Measurements from ENCODE around the gene MAPRE2.

Gene MAPRE2

GRCh38 chr18:35040988-35041814 lies at the start of gene MAPRE2:
TSS of gene MAPRE2 (plus strand) at chr18:35041413. CDS start at chr18:35041540, 127 bp downstream.
- DNase-seq = peak; percentile 99

- DNase-seq = no peak
Observed at GRCh38 chr18:34991561-34991960, 49.7 kb upstream of the MAPRE2 start.

GRCh38 chr18:34993289-34993688 lies 47.9 kb upstream of the MAPRE2 start:
- no peak for DNase-seq

- no peak for DNase-seq
Observed at GRCh38 chr18:34995746-34996145, 45.5 kb upstream of the MAPRE2 start.

- no peak for DNase-seq
Observed at GRCh38 chr18:34998661-34999060, 42.6 kb upstream of the MAPRE2 start.

GRCh38 chr18:34999756-35000289 lies 41.4 kb upstream of the MAPRE2 start:
- DNase-seq = no peak

- DNase-seq = no peak
Observed at GRCh38 chr18:35000457-35000856, 40.8 kb upstream of the MAPRE2 start.

GRCh38 chr18:35002120-35002519 lies 39.1 kb upstream of the MAPRE2 start:
- DNase-seq = no peak

- no peak for DNase-seq
Observed at GRCh38 chr18:35005963-35006577, 35.1 kb upstream of the MAPRE2 start.

- DNase-seq = no peak
Observed at GRCh38 chr18:35010156-35010555, 31.1 kb upstream of the MAPRE2 start.

- no peak for DNase-seq
Observed at GRCh38 chr18:35010993-35011392, 30.2 kb upstream of the MAPRE2 start.

- no peak for DNase-seq
Observed at GRCh38 chr18:35019933-35020332, 21.3 kb upstream of the MAPRE2 start.

- DNase-seq = no peak
Observed at GRCh38 chr18:35022426-35023001, 18.7 kb upstream of the MAPRE2 start.

- DNase-seq = no peak
Observed at GRCh38 chr18:35024196-35024595, 17.0 kb upstream of the MAPRE2 start.

- no peak for DNase-seq
Observed at GRCh38 chr18:35024965-35025364, 16.2 kb upstream of the MAPRE2 start.

GRCh38 chr18:35026407-35027061 lies 14.7 kb upstream of the MAPRE2 start:
- peak; percentile 14 for DNase-seq

GRCh38 chr18:35027206-35027605 lies 14.0 kb upstream of the MAPRE2 start:
- peak; percentile 28 for DNase-seq

- DNase-seq = no peak
Observed at GRCh38 chr18:35028536-35028935, 12.7 kb upstream of the MAPRE2 start.

- DNase-seq = no peak
Observed at GRCh38 chr18:35029103-35029502, 12.1 kb upstream of the MAPRE2 start.

- no peak for DNase-seq
Observed at GRCh38 chr18:35029770-35030169, 11.4 kb upstream of the MAPRE2 start.

- DNase-seq = peak; percentile 18
Observed at GRCh38 chr18:35030277-35030989, 10.8 kb upstream of the MAPRE2 start.

GRCh38 chr18:35032113-35032512 lies 9.1 kb upstream of the MAPRE2 start:
- no peak for DNase-seq

- DNase-seq = no peak
Observed at GRCh38 chr18:35038029-35038428, 3.2 kb upstream of the MAPRE2 start.
